Colonic mucosa (tissue), 4 donors: ENCODE results near the gene LRRC25. TPM values are rescaled to one million over a fixed set of nuclear protein-coding genes. Genes with fewer than 3 reads are reported as not detected.
"Not testable (repeated sequence)": the region's sequence is repeated elsewhere in the genome, so short reads cannot be mapped to it uniquely, and the experiment has no call there.

Experiments used
- DNase-seq: peaks from one replicate; pipeline ENCODE4 v3.0.0-alpha.2; 2020
- H3K27ac ChIP-seq: fragments of 200-600 bp; one replicate; pipeline ENCODE4 v1.8.0; 2021
- H3K27me3 ChIP-seq: fragments of 200-600 bp; one replicate; pipeline ENCODE4 v1.8.0; 2021
- H3K36me3 ChIP-seq: fragments of 200-600 bp; one replicate; pipeline ENCODE4 v1.8.0; 2021
- H3K4me1 ChIP-seq: fragments of 200-600 bp; one replicate; pipeline ENCODE4 v1.8.0; 2021; ENCODE audit warnings: mild to moderate bottlenecking
- H3K4me3 ChIP-seq: fragments of 200-600 bp; one replicate; pipeline ENCODE4 v1.8.0; 2021
- H3K9ac ChIP-seq, 2 donors: one replicate each; pipeline ENCODE4 v1.7.0; 2013; ENCODE audit warnings: control low read depth in 2 of 2, low read depth in 2 of 2, low read length in 2 of 2
- H3K9me3 ChIP-seq: fragments of 200-600 bp; one replicate; pipeline ENCODE4 v1.8.0; 2021
- intact Hi-C: fragments of 100-400 bp; cut with DNase I; formaldehyde crosslinking; loops from one replicate; pipeline ENCODE4 v1.14.1; 2022
- total RNA-seq, 2 donors: library from RNA; stranded (reverse); fragmentation: NEBNext Ultra II Directional in 1 of 2; extraction: Animal tissue kit (Norgen Biotek cat#: 25700) in 1 of 2; gene quantifications; one replicate each; pipeline ENCODE4 v1.2.1, GENCODE V29; 2021
- TF ChIP-seq, protein P1 (sequence below): fragments of 200-600 bp; IDR thresholded peaks from one replicate; pipeline ENCODE4 v1.8.0; 2022; ENCODE audit warnings: antibody characterized with exemption, mild to moderate bottlenecking
- donor health status: healthy.
- donor health status: DM: no; HTN: no; CAD: no.
- donor health status: DM: no; HTN: no; CAD: no.

Gene LRRC25
- total RNA-seq, 2 donors from 2014 or later, result 1.4 to 3.9 TPM

- Histone ChIP-seq H3K9ac (no peak overlapping the region), H3K4me1 (peaks cover 10% of the 10 kb centered on the region), H3K27me3 (no peaks in the 10 kb centered on the region), H3K4me3 (no peak overlapping the region), H3K36me3 (no peaks in the 10 kb centered on the region), H3K27ac (no peak overlapping the region), H3K9me3 (no peaks in the 10 kb centered on the region)
- TF ChIP-seq, protein P1, sequence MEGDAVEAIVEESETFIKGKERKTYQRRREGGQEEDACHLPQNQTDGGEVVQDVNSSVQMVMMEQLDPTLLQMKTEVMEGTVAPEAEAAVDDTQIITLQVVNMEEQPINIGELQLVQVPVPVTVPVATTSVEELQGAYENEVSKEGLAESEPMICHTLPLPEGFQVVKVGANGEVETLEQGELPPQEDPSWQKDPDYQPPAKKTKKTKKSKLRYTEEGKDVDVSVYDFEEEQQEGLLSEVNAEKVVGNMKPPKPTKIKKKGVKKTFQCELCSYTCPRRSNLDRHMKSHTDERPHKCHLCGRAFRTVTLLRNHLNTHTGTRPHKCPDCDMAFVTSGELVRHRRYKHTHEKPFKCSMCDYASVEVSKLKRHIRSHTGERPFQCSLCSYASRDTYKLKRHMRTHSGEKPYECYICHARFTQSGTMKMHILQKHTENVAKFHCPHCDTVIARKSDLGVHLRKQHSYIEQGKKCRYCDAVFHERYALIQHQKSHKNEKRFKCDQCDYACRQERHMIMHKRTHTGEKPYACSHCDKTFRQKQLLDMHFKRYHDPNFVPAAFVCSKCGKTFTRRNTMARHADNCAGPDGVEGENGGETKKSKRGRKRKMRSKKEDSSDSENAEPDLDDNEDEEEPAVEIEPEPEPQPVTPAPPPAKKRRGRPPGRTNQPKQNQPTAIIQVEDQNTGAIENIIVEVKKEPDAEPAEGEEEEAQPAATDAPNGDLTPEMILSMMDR, result no peak
- DNase-seq, result no peak
- intact Hi-C loops, result no loop called here
Observed at GRCh38 chr19:18368504-18369222, 28.8 kb downstream of the LRRC25 start.

GRCh38 chr19:18366021-18366435, 31.4 kb downstream of the LRRC25 start:
- no peaks in the 10 kb centered on the region for H3K36me3 ChIP-seq
- no peak for DNase-seq
- peak overlapping the region in 1 of 2 donors; percentile 69 for H3K9ac ChIP-seq
- TF ChIP-seq, protein P1, result no peak
- no peaks in the 10 kb centered on the region for H3K9me3 ChIP-seq
- no peak overlapping the region for H3K4me3 ChIP-seq
- intact Hi-C loops, result no loop called here
- peak overlapping the region; percentile 90 for H3K27ac ChIP-seq
- peaks cover 5% of the 10 kb centered on the region for H3K4me1 ChIP-seq
- no peaks in the 10 kb centered on the region for H3K27me3 ChIP-seq

DNA sequence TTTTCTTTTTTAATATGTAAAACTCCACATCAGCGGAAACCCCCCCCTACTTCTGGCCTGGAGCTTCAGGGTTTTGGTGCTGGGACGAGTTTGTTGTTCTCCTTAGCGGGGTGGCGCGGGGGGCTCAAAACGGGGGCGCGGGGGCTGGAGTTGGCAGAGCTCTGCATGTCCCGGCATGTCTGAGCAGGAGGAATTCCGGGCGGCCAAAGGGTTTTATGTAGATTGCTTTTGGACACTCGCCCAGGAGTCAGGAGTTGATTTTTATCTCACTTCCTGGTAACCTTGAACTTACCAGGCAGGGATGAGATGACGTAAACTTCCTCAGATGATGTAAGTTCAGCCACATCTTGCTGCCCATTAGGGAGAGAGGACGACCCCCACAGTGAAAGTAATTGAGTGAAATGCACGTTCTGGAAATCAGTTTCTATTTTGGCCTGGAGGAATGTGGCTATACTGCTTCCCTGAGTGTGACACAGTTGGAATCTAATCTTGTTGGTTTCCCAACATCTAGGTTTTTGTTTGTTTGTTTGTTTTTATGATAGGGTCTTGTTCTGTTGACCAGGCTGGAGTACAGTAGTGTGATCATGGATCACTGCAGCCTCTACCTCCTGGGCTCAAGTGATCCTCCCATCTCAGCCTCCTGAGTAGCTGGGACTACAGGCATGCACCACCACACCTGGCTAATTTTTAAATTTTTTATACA, 32.4 kb downstream of the LRRC25 start:
- Histone ChIP-seq H3K4me1 (peaks cover 5% of the 10 kb centered on the region), H3K27me3 (no peaks in the 10 kb centered on the region), H3K9me3 (no peaks in the 10 kb centered on the region), H3K27ac (peak overlapping the region; percentile 90), H3K9ac (peak overlapping the region in 1 of 2 donors; percentile 74), H3K36me3 (no peaks in the 10 kb centered on the region), H3K4me3 (no peak overlapping the region)
- intact Hi-C loops, result no loop called here
- DNase-seq, result peak; percentile 93
- TF ChIP-seq, protein P1, result no peak

DNA sequence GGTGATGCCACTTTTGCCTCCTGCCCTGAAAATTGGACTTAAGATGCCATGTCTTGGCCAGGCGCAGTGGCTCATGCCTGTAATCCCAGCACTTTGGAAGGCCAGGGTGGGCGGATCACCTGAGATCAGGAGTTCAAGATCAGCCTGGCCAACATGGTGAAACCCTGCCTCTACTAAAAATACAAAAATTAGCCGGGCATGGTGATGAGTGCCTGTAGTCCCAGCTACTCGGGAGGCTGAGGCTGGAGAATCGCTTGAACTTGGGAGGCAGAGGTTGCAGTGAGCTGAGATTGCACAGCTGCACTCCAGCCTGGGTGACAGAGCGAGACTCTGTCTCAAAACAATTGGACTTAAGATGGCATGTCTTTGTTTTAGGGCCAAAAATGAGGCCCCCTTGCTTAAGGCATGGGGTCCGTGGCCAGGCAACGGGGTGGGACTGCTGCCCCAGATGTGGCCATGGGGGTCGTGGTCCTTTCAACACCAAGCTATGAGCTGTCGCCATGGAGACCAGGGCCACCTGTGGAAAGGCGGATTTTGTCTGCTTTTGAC, 33.1 kb downstream of the LRRC25 start:
- intact Hi-C loops, H3K36me3 ChIP-seq, H3K4me3 ChIP-seq, H3K9me3 ChIP-seq, H3K4me1 ChIP-seq, DNase-seq, H3K27me3 ChIP-seq: not testable (repeated sequence)
- H3K9ac ChIP-seq, result peak overlapping the region; percentile 47 to 74
- peak overlapping the region; percentile 90 for H3K27ac ChIP-seq

- intact Hi-C loops, result no loop called here
- Histone ChIP-seq H3K4me1 (peaks cover 5% of the 10 kb centered on the region), H3K9me3 (no peaks in the 10 kb centered on the region), H3K27me3 (no peaks in the 10 kb centered on the region), H3K4me3 (no peak overlapping the region), H3K9ac (peak overlapping the region in 1 of 2 donors; percentile 55), H3K36me3 (no peaks in the 10 kb centered on the region), H3K27ac (peak overlapping the region; percentile 90)
- TF ChIP-seq, protein P1, result no peak
- no peak for DNase-seq
Observed at GRCh38 chr19:18363787-18364186, 33.6 kb downstream of the LRRC25 start.
